Ramos (cell line): Measurements from ENCODE around the gene OR52I1.

Experiments used
- in situ Hi-C: fragments of 300-500 bp; cut with MboI; formaldehyde crosslinking; loops from one replicate; pipeline ENCODE4 v1.14.3; 2022; ENCODE audit warnings: low sequenced_read_pairs; ENCODE audit not compliant: unreplicated experiment

Gene OR52I1

GRCh38 chr11:4610258-4610935 is 16.6 kb downstream of the OR52I1 start:
- in situ Hi-C loops = no loop called here

- in situ Hi-C loops = no loop called here
Observed at GRCh38 chr11:4611986-4612385, 18.1 kb downstream of the OR52I1 start.

DNA sequence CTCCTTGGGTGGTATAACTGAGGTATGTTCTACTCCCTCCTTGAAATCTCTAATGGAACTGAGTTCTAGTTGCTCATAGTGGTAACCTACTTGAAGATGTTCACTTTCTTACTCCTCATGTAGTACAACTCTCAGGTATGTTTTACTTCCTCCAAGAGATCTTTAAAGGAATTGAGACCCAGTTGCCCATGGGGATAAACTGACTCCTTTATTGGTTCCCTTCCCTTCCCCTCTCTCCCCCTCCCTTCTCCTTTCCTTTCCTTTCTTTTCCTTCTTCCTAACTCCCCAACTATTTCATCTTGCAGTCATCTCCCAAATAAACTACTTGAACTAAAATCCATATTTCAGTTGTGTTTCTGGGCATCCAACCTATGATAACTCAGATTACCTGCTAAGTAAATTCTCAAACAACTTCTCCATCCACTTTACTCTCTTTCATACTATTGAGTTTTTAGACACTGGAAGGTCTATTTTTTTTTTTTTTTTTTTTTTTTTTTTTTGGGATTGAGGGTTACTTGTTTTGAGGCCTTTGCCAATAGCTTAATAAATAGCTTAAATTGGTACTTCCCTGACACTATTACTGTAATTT is 22.1 kb downstream of the OR52I1 start:
- in situ Hi-C loops = no loop called here

- in situ Hi-C loops = no loop called here
Observed at GRCh38 chr11:4619514-4619913, 25.7 kb downstream of the OR52I1 start.

- in situ Hi-C loops = loop anchor here (25.0 kb wide), 2 partner anchors 361 to 761 kb away; partner anchors contain the start of genes OR51L1 and OR51M1
Observed at GRCh38 chr11:4626207-4627099, 32.6 kb downstream of the OR52I1 start.

GRCh38 chr11:4636136-4636535 is 42.3 kb downstream of the OR52I1 start:
- in situ Hi-C loops = loop anchor here (25.0 kb wide), 2 partner anchors 351 to 751 kb away; partner anchors contain the start of genes OR51L1 and OR51M1

GRCh38 chr11:4636962-4637661 is 43.3 kb downstream of the OR52I1 start, which contains the start of gene OR51D1:
OR51D1 (plus strand) TSS chr11:4637477; CDS start chr11:4639791, 2,314 bp downstream.
- in situ Hi-C loops = loop anchor here (25.0 kb wide), 2 partner anchors 350 to 750 kb away; partner anchors contain the start of genes OR51L1 and OR51M1

GRCh38 chr11:4637662-4638047 is 43.8 kb downstream of the OR52I1 start:
- in situ Hi-C loops = loop anchor here (25.0 kb wide), 2 partner anchors 350 to 750 kb away; partner anchors contain the start of genes OR51L1 and OR51M1

GRCh38 chr11:4639931-4640330 is 46.1 kb downstream of the OR52I1 start:
- in situ Hi-C loops = loop anchor here (25.0 kb wide), 2 partner anchors 347 to 747 kb away; partner anchors contain the start of genes OR51L1 and OR51M1

GRCh38 chr11:4641501-4641900 is 47.7 kb downstream of the OR52I1 start:
- in situ Hi-C loops = loop anchor here (25.0 kb wide), 2 partner anchors 346 to 746 kb away; partner anchors contain the start of genes OR51L1 and OR51M1

DNA sequence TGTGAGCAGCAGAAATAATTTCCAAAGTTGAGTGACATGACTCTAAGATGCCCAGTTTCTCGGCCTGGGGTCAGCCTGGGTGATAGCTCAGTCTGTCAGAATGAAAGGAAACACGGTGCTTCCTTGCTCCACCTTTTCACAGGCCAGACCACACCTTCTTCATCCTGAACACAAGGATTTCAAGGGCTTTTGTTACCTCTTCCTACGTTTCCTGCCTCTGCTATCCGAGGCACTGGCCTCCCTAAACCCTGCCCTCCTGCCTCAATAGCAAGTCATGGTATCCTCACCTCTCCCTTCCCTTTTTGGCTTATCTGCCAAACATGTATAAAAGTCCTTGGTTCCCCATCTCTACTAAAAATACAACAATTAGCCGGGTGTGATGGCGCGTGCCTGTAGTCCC is 48.2 kb downstream of the OR52I1 start:
- in situ Hi-C loops = loop anchor here (25.0 kb wide), 2 partner anchors 345 to 745 kb away; partner anchors contain the start of genes OR51L1 and OR51M1

DNA sequence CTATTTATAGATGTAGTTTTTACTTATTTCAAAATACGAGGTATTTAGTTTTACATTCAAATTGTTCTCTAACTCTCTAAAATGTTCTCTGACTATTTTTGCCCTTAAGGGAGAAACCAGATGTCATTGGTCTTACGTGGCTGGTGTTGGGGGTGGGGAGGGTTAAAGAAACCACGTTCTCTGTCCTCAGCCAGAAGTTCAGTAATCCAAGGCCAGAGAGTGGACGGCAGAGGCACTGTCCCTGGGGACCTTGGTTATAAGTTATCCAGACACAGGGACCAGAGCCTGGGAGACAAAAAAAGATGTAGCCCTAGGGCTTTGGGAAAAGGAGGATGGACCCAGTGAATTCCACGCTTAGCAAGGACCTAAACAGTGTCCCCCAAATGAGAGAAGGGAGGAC is 49.2 kb downstream of the OR52I1 start:
- in situ Hi-C loops = loop anchor here (25.0 kb wide), 2 partner anchors 344 to 744 kb away; partner anchors contain the start of genes OR51L1 and OR51M1

DNA sequence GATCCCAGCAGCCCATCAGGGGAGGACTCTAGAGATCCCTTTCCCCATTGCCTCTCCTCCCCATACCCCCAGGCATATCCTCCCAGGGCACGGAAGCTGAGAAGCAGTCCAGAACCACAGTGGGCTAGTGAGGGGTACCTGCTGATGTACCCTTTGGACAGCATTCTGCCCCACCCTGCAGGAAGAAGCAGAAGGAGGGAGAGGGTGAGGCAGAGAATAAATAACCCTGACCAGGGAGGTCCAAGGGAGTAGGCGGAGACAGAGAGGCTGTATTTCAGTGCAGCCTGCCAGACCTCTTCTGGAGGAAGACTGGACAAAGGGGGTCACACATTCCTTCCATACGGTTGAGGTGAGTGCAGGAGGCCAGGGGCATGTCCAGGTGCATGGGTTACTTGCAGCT is 49.8 kb downstream of the OR52I1 start, which contains the start of gene OR51E1:
Gene OR51E1 (plus strand): TSS at position 301 of the 400 bp plus-strand sequence. CDS start 8,545 bp downstream, outside the sequence.
- in situ Hi-C loops = loop anchor here (25.0 kb wide), 2 partner anchors 344 to 744 kb away; partner anchors contain the start of genes OR51L1 and OR51M1

- in situ Hi-C loops = loop anchor here (25.0 kb wide), 2 partner anchors 343 to 743 kb away; partner anchors contain the start of genes OR51L1 and OR51M1
Observed at GRCh38 chr11:4644233-4644632, 50.4 kb downstream of the OR52I1 start.
